GM21381 (cell line): ENCODE measurements around the gene STAC.

ENCODE experiments used
- ATAC-seq: cut with Tn5 transposase; IDR thresholded peaks from one replicate; pipeline ENCODE4 v1.9.1; 2021; ENCODE audit warnings: mild to moderate bottlenecking, moderate library complexity; ENCODE audit not compliant: unreplicated experiment

The STAC gene

GRCh38 chr3:36511791-36512486 lies 131.6 kb downstream of the STAC start:
- no peak for ATAC-seq

- ATAC-seq: no peak
Measured at GRCh38 chr3:36512555-36512954, 132.3 kb downstream of the STAC start.

- no peak for ATAC-seq
Measured at GRCh38 chr3:36514171-36514570, 133.9 kb downstream of the STAC start.

- ATAC-seq: no peak
Measured at GRCh38 chr3:36519682-36520081, 139.4 kb downstream of the STAC start.

- no peak for ATAC-seq
Measured at GRCh38 chr3:36520241-36521006, 140.1 kb downstream of the STAC start.

- ATAC-seq: no peak
Measured at GRCh38 chr3:36521007-36521379, 140.7 kb downstream of the STAC start.

GRCh38 chr3:36524560-36524959 lies 144.3 kb downstream of the STAC start:
- ATAC-seq: no peak

- no peak for ATAC-seq
Measured at GRCh38 chr3:36525115-36525801, 145.0 kb downstream of the STAC start.

- no peak for ATAC-seq
Measured at GRCh38 chr3:36538136-36538749, 157.9 kb downstream of the STAC start.

GRCh38 chr3:36540888-36541518 lies 160.7 kb downstream of the STAC start:
- ATAC-seq: no peak

GRCh38 chr3:36542186-36542585 lies 161.9 kb downstream of the STAC start:
- ATAC-seq: no peak

- ATAC-seq: no peak
Measured at GRCh38 chr3:36543276-36543997, 163.1 kb downstream of the STAC start.

GRCh38 chr3:36546226-36546625 lies 165.9 kb downstream of the STAC start:
- ATAC-seq: no peak

- ATAC-seq: no peak
Measured at GRCh38 chr3:36548712-36549111, 168.4 kb downstream of the STAC start.

GRCh38 chr3:36557021-36557707 lies 176.9 kb downstream of the STAC start:
- ATAC-seq: peak; percentile 79

- no peak for ATAC-seq
Measured at GRCh38 chr3:36557708-36558421, 177.6 kb downstream of the STAC start.

- no peak for ATAC-seq
Measured at GRCh38 chr3:36558961-36559360, 178.7 kb downstream of the STAC start.

- ATAC-seq: no peak
Measured at GRCh38 chr3:36560685-36561084, 180.4 kb downstream of the STAC start.

GRCh38 chr3:36561601-36562000 lies 181.3 kb downstream of the STAC start:
- ATAC-seq: no peak
